Measurements from ENCODE around the gene TMEM121. TPM values are rescaled to one million over a fixed set of nuclear protein-coding genes. Genes with fewer than 3 reads are reported as not detected.

The TMEM121 gene
- total RNA-seq, 2 donors from 2014 or later, result 11.1 to 15.7 TPM

DNA sequence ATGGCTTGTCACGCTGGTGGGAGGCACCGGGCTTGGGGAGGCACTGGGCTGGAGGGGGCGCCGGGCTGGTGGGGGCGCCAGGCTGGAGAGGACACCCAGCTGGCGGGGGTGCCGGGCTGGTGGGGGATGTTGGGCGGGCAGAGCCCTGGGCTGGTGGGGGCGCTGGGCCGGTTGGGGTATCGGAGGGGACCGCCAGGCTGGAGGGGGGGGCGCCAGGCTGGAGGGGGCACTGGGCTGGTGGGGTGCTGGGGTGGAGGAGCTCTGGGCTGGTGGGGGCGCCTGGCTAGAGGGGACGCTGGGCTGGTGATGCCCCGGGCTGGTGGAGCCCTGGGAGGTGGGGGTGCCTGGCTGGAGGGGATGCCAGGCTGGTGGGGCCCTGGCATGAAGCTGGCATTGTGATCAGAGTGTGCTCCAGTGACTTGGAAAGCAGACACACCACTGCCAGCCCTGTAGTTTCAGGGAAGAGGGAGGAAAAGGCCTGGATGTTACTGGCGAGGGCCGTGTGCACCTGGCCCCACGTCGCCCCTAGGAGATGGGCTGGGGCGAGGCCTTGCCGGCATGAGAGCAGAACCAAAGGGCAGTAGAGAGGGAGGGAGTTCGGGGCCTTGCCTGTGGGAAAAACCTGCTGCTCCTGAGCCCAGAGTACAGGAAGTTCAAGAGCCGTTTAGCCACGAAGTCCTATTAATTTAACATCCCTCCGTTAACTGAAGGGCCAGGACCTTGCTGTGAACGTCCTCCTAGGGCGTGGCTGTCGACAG lies 22.3 kb upstream of the TMEM121 start:
- Histone ChIP-seq H3K27ac (no peak overlapping the region), H3K4me3 (no peak overlapping the region), H3K36me3 (no peaks in the 10 kb centered on the region), H3K9me3 (no peaks in the 10 kb centered on the region), H3K27me3 (replicated peaks; ENCODE audit: insufficient read depth) (no peaks in the 10 kb centered on the region), H3K4me1 (replicated peaks) (no peaks in the 10 kb centered on the region)
- no peak for DNase-seq (ENCODE audit: low spot score)
- intact Hi-C loops (cut with DNase I), result no loop called here
- 74% methylated on average over 26 of the region's 29 CpGs for WGBS
- TF ChIP-seq, protein P1, sequence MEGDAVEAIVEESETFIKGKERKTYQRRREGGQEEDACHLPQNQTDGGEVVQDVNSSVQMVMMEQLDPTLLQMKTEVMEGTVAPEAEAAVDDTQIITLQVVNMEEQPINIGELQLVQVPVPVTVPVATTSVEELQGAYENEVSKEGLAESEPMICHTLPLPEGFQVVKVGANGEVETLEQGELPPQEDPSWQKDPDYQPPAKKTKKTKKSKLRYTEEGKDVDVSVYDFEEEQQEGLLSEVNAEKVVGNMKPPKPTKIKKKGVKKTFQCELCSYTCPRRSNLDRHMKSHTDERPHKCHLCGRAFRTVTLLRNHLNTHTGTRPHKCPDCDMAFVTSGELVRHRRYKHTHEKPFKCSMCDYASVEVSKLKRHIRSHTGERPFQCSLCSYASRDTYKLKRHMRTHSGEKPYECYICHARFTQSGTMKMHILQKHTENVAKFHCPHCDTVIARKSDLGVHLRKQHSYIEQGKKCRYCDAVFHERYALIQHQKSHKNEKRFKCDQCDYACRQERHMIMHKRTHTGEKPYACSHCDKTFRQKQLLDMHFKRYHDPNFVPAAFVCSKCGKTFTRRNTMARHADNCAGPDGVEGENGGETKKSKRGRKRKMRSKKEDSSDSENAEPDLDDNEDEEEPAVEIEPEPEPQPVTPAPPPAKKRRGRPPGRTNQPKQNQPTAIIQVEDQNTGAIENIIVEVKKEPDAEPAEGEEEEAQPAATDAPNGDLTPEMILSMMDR (IDR thresholded peaks at IDR 0.05), result no peak
- TF ChIP-seq POLR2AphosphoS5 (IDR thresholded peaks at IDR 0.05) (no peak), POLR2A (IDR thresholded peaks at IDR 0.05) (no peak)

- intact Hi-C loops (cut with DNase I), result no loop called here
- Histone ChIP-seq H3K9me3 (no peaks in the 10 kb centered on the region), H3K36me3 (no peaks in the 10 kb centered on the region), H3K4me3 (no peak overlapping the region), H3K27me3 (replicated peaks; ENCODE audit: insufficient read depth) (no peaks in the 10 kb centered on the region), H3K4me1 (replicated peaks) (no peaks in the 10 kb centered on the region), H3K27ac (no peak overlapping the region)
- TF ChIP-seq POLR2AphosphoS5 (IDR thresholded peaks at IDR 0.05), result no peak
- TF ChIP-seq, protein P1 (IDR thresholded peaks at IDR 0.05), result no peak
- TF ChIP-seq POLR2A (IDR thresholded peaks at IDR 0.05), result no peak
- 87% methylated on average over 16 of the region's 16 CpGs for WGBS
- no peak for DNase-seq (ENCODE audit: low spot score)
These were observed 21.3 kb upstream of the TMEM121 start for GRCh38 chr14:105505101-105505500.

GRCh38 chr14:105507247-105507646 lies 19.1 kb upstream of the TMEM121 start:
- Histone ChIP-seq H3K27me3 (replicated peaks; ENCODE audit: insufficient read depth) (no peaks in the 10 kb centered on the region), H3K4me1 (replicated peaks) (no peaks in the 10 kb centered on the region), H3K4me3 (no peak overlapping the region), H3K9me3 (no peaks in the 10 kb centered on the region), H3K27ac (no peak overlapping the region), H3K36me3 (no peaks in the 10 kb centered on the region)
- no peak for DNase-seq (ENCODE audit: low spot score)
- intact Hi-C loops (cut with DNase I), result no loop called here
- WGBS, result 62% methylated on average over 17 of the region's 17 CpGs
- TF ChIP-seq, protein P1 (IDR thresholded peaks at IDR 0.05), result no peak
- TF ChIP-seq POLR2AphosphoS5 (IDR thresholded peaks at IDR 0.05) (no peak), POLR2A (IDR thresholded peaks at IDR 0.05) (no peak)

GRCh38 chr14:105508069-105508468 lies 18.3 kb upstream of the TMEM121 start:
- TF ChIP-seq POLR2A (IDR thresholded peaks at IDR 0.05), result no peak
- TF ChIP-seq, protein P1 (IDR thresholded peaks at IDR 0.05), result no peak
- no peak for TF ChIP-seq POLR2AphosphoS5 (IDR thresholded peaks at IDR 0.05)
- DNase-seq (ENCODE audit: low spot score), result no peak
- Histone ChIP-seq H3K36me3 (no peaks in the 10 kb centered on the region), H3K27ac (no peak overlapping the region), H3K4me1 (replicated peaks) (no peaks in the 10 kb centered on the region), H3K4me3 (no peak overlapping the region), H3K27me3 (replicated peaks; ENCODE audit: insufficient read depth) (peaks cover 3% of the 10 kb centered on the region), H3K9me3 (no peaks in the 10 kb centered on the region)
- intact Hi-C loops (cut with DNase I), result no loop called here
- 33% methylated on average over 16 of the region's 16 CpGs for WGBS

DNA sequence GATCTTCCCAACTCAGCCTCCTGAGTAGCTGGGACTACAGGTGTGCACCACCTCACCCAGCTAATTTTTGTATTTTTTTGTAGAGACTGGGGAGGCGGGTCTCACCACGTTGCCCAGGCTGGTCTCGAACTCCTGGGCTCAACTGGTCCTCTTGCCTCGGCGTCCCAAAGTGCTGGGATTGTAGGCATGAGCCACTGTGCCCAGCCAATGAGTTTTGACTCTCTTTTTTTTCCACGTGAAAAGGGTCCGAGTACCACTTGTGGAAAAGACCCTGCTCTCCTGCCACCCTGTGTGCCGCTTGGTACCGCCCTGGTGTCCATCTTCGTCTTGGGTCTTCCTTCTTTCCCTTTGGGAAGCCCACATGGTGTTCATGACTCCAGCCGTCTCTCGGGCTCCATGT lies 17.8 kb upstream of the TMEM121 start:
- 89% methylated on average over 12 of the region's 12 CpGs for WGBS

More for the DNA sequence above, 17.8 kb upstream of the TMEM121 start:
- intact Hi-C loops (cut with DNase I), result no loop called here
- no peak for DNase-seq (ENCODE audit: low spot score)
- H3K27me3 ChIP-seq (replicated peaks; ENCODE audit: insufficient read depth), result peaks cover 3% of the 10 kb centered on the region
- TF ChIP-seq POLR2A (IDR thresholded peaks at IDR 0.05), result no peak
- TF ChIP-seq, protein P1 (IDR thresholded peaks at IDR 0.05), result no peak
- TF ChIP-seq POLR2AphosphoS5 (IDR thresholded peaks at IDR 0.05), result no peak
- H3K4me1 ChIP-seq (replicated peaks), result no peaks in the 10 kb centered on the region
- no peak overlapping the region for H3K27ac ChIP-seq
- no peaks in the 10 kb centered on the region for H3K36me3 ChIP-seq
- no peak overlapping the region for H3K4me3 ChIP-seq
- no peaks in the 10 kb centered on the region for H3K9me3 ChIP-seq

Measured in prostate gland (tissue), 2 donors.